ENCODE measurements around the gene HOXC5.

HOXC5 gene

GRCh38 chr12:54032627-54033100 is at the start of gene HOXC5:
TSS of gene HOXC5 (plus strand) at chr12:54033050. CDS start at chr12:54033123, 73 bp downstream.
- DNase-seq: peak; percentile 38 to 39

- DNase-seq: no peak
These were observed 49.3 kb upstream of the HOXC5 start for GRCh38 chr12:53983568-53983949.

- no peak for DNase-seq
These were observed 48.8 kb upstream of the HOXC5 start for GRCh38 chr12:53983950-53984572.

GRCh38 chr12:53984901-53985691 is 47.8 kb upstream of the HOXC5 start, which contains the start of gene HOXC10:
TSS of gene HOXC10 (plus strand) at chr12:53985146. CDS start at chr12:53985260, 114 bp downstream.
- no peak for DNase-seq

- DNase-seq: no peak
These were observed 47.2 kb upstream of the HOXC5 start for GRCh38 chr12:53985692-53985993.

- DNase-seq: no peak
These were observed 46.7 kb upstream of the HOXC5 start for GRCh38 chr12:53985994-53986685.

- DNase-seq: no peak
These were observed 46.0 kb upstream of the HOXC5 start for GRCh38 chr12:53986686-53987483.

- DNase-seq: no peak
These were observed 45.0 kb upstream of the HOXC5 start for GRCh38 chr12:53987787-53988230.

- DNase-seq: no peak
These were observed 44.2 kb upstream of the HOXC5 start for GRCh38 chr12:53988541-53989226.

GRCh38 chr12:53989227-53990113 is 43.4 kb upstream of the HOXC5 start:
- peak; percentile 50 to 78 for DNase-seq

- DNase-seq: no peak
These were observed 42.4 kb upstream of the HOXC5 start for GRCh38 chr12:53990311-53991076.

- no peak for DNase-seq
These were observed 41.8 kb upstream of the HOXC5 start for GRCh38 chr12:53991077-53991460.

GRCh38 chr12:53992377-53992889 is 40.4 kb upstream of the HOXC5 start:
- no peak for DNase-seq

- DNase-seq: no peak
These were observed 39.5 kb upstream of the HOXC5 start for GRCh38 chr12:53993162-53994008.

GRCh38 chr12:53994009-53994263 is 38.9 kb upstream of the HOXC5 start:
- no peak for DNase-seq

- no peak for DNase-seq
These were observed 38.4 kb upstream of the HOXC5 start for GRCh38 chr12:53994264-53995001.

GRCh38 chr12:53995002-53995377 is 37.9 kb upstream of the HOXC5 start:
- DNase-seq: no peak

- DNase-seq: peak; percentile 15 to 20
These were observed 37.2 kb upstream of the HOXC5 start for GRCh38 chr12:53995378-53996239.

All from Kasumi-1 (cell line).